ENCODE measurements around the gene RBMS3.
"Not testable (repeated sequence)": the region's sequence is repeated elsewhere in the genome, so short reads cannot be mapped to it uniquely, and the experiment has no call there.

RBMS3 gene

GRCh38 chr3:30044515-30044914 lies 763.6 kb downstream of the RBMS3 start:
- no peak for TF ChIP-seq CTCF (IDR thresholded peaks at IDR 0.05; ENCODE audit: borderline replicate concordance, control extremely low read depth, extremely low read depth, insufficient read depth, missing control alignments)
- DNase-seq (ENCODE audit: low spot score), result no peak
- in situ Hi-C loops (cut with MboI; ENCODE audit: low sequenced_read_pairs, unreplicated experiment), result no loop called here

GRCh38 chr3:30048431-30048830 lies 767.6 kb downstream of the RBMS3 start:
- TF ChIP-seq CTCF (IDR thresholded peaks at IDR 0.05; ENCODE audit: borderline replicate concordance, control extremely low read depth, extremely low read depth, insufficient read depth, missing control alignments), result no peak
- in situ Hi-C loops (cut with MboI; ENCODE audit: low sequenced_read_pairs, unreplicated experiment), result no loop called here
- DNase-seq (ENCODE audit: low spot score), result no peak

- DNase-seq (ENCODE audit: low spot score); in situ Hi-C loops (cut with MboI; ENCODE audit: low sequenced_read_pairs, unreplicated experiment): not testable (repeated sequence)
Measured at GRCh38 chr3:30050116-30050515, 769.2 kb downstream of the RBMS3 start.

GRCh38 chr3:30059240-30059639 lies 778.4 kb downstream of the RBMS3 start:
- in situ Hi-C loops (cut with MboI; ENCODE audit: low sequenced_read_pairs, unreplicated experiment), result no loop called here
- no peak for DNase-seq (ENCODE audit: low spot score)
- no peak for TF ChIP-seq CTCF (IDR thresholded peaks at IDR 0.05; ENCODE audit: borderline replicate concordance, control extremely low read depth, extremely low read depth, insufficient read depth, missing control alignments)
